Activated B cell treated with CpG ODN at 0.5 μM for 24 hours (primary cell): ENCODE measurements around the gene CDK5RAP3. TPM values are rescaled to one million over a fixed set of nuclear protein-coding genes. Genes with fewer than 3 reads are reported as not detected.

Experiments used
- ATAC-seq: fragments of 200-7000 bp; cut with Tn5 transposase; one replicate; pipeline ENCODE4 v1.10.0; 2021; ENCODE audit warnings: low read depth, mild to moderate bottlenecking, moderate library complexity
- CTCF ChIA-PET: fragments of 350-600 bp; sonication (Branson Sonifier 250); formaldehyde crosslinking; loops from one replicate; lab custom pipeline; 2021; ENCODE audit warnings: antibody characterized with exemption; lab: Charles Lee
- POLR2A ChIA-PET: fragments of 350-600 bp; sonication (Branson Sonifier 250); formaldehyde crosslinking; loops from one replicate; lab custom pipeline; 2021; ENCODE audit warnings: antibody characterized with exemption; lab: Charles Lee
- DNase-seq: peaks from one replicate; pipeline ENCODE4 v3.0.0; 2022
- H3K27ac Mint-ChIP-seq: one replicate; pipeline ENCODE4 v1.8.0; 2020; ENCODE audit warnings: mixed read lengths
- H3K27me3 Mint-ChIP-seq: one replicate; pipeline ENCODE4 v1.8.0; 2021; ENCODE audit warnings: mixed read lengths
- H3K36me3 Mint-ChIP-seq: one replicate; pipeline ENCODE4 v1.8.0; 2021; ENCODE audit warnings: low read depth, mixed read lengths
- H3K4me1 Mint-ChIP-seq: one replicate; pipeline ENCODE4 v1.8.0; 2021; ENCODE audit warnings: mixed read lengths
- H3K4me3 Mint-ChIP-seq: one replicate; pipeline ENCODE4 v1.8.0; 2020; ENCODE audit warnings: mild to moderate bottlenecking, mixed read lengths
- H3K9me3 Mint-ChIP-seq: one replicate; pipeline ENCODE4 v1.8.0; 2020; ENCODE audit warnings: mixed read lengths
- CTCF ChIP-seq: fragments of 200-600 bp; IDR thresholded peaks from one replicate; pipeline ENCODE4 v1.8.0; 2022; ENCODE audit warnings: antibody characterized with exemption, mild to moderate bottlenecking
- intact Hi-C: fragments of 100-400 bp; cut with micrococcal nuclease; formaldehyde crosslinking; loops from one replicate; pipeline ENCODE4 v1.15.1; 2024
- total RNA-seq: library from RNA; stranded (reverse); gene quantifications from 2 replicates; pipeline ENCODE4 v1.2.3, GENCODE V29; 2022

The CDK5RAP3 gene
- total RNA-seq, 1 donor from 2014 or later = 286 TPM

- H3K27me3 Mint-ChIP-seq = no peaks in the 10 kb centered on the region
- peak overlapping the region; percentile 97 for H3K4me3 Mint-ChIP-seq
- H3K27ac Mint-ChIP-seq = peak overlapping the region; percentile 91
- intact Hi-C loops = loop anchor here (1.0 to 2.0 kb wide), 6 partner anchors 21 to 139 kb away; partner anchors contain the start of genes LRRC46, MRPL10, PNPO and SCRN2
- peaks cover 30% of the 10 kb centered on the region for H3K4me1 Mint-ChIP-seq
- ChIA-PET POLR2A (interaction anchor here (0.6 to 3.8 kb wide), 20 partner anchors 9 to 1819 kb away, joined by 3 to 51 read pairs (median 4); partner anchors contain the start of genes KAT7, KPNB1, LRRC46 and MRPL10), CTCF (interaction anchor here (0.8 to 4.2 kb wide), 16 partner anchors 8 to 129 kb away, joined by 3 to 60 read pairs (median 4); partner anchors contain the start of genes PNPO, SCRN2 and SP2)
- H3K9me3 Mint-ChIP-seq = no peaks in the 10 kb centered on the region
- no peak for DNase-seq
- no peak for ATAC-seq
- no peak for TF ChIP-seq CTCF
- H3K36me3 Mint-ChIP-seq = peaks cover 21% of the 10 kb centered on the region
These were observed 786 bp upstream of the CDK5RAP3 start for GRCh38 chr17:47969930-47970724.

GRCh38 chr17:47973541-47973940 lies 2.6 kb downstream of the CDK5RAP3 start:
- DNase-seq (no peak), ATAC-seq (no peak)
- no peak for TF ChIP-seq CTCF
- no peaks in the 10 kb centered on the region for H3K27me3 Mint-ChIP-seq
- ChIA-PET CTCF (no interaction called here), POLR2A (no interaction called here)
- peaks cover 30% of the 10 kb centered on the region for H3K4me1 Mint-ChIP-seq
- H3K27ac Mint-ChIP-seq = no peak overlapping the region
- no peak overlapping the region for H3K4me3 Mint-ChIP-seq
- intact Hi-C loops = no loop called here
- H3K9me3 Mint-ChIP-seq = no peaks in the 10 kb centered on the region
- peaks cover 49% of the 10 kb centered on the region for H3K36me3 Mint-ChIP-seq

GRCh38 chr17:47975189-47975822 lies 4.4 kb downstream of the CDK5RAP3 start:
- peaks cover 25% of the 10 kb centered on the region for H3K4me1 Mint-ChIP-seq
- no peak overlapping the region for H3K4me3 Mint-ChIP-seq
- no peak overlapping the region for H3K27ac Mint-ChIP-seq
- peaks cover 66% of the 10 kb centered on the region for H3K36me3 Mint-ChIP-seq
- DNase-seq = no peak
- no peak for TF ChIP-seq CTCF
- POLR2A ChIA-PET = no interaction called here
- H3K27me3 Mint-ChIP-seq = no peaks in the 10 kb centered on the region
- intact Hi-C loops = no loop called here
- no peaks in the 10 kb centered on the region for H3K9me3 Mint-ChIP-seq
- CTCF ChIA-PET = no interaction called here
- no peak for ATAC-seq

GRCh38 chr17:47975823-47976205 lies 4.9 kb downstream of the CDK5RAP3 start:
- H3K27me3 Mint-ChIP-seq = no peaks in the 10 kb centered on the region
- no peak overlapping the region for H3K4me3 Mint-ChIP-seq
- ChIA-PET POLR2A (interaction anchor here (0.6 kb wide), 1 partner anchor 144 kb away, joined by 3 read pairs; the partner anchor contains the start of genes LRRC46 and MRPL10), CTCF (interaction anchor here (1.0 kb wide), 1 partner anchor 42 kb away, joined by 3 read pairs; no protein-coding TSS in a partner anchor)
- DNase-seq = no peak
- peaks cover 21% of the 10 kb centered on the region for H3K4me1 Mint-ChIP-seq
- intact Hi-C loops = no loop called here
- no peak for TF ChIP-seq CTCF
- ATAC-seq = no peak
- H3K36me3 Mint-ChIP-seq = peaks cover 71% of the 10 kb centered on the region
- no peaks in the 10 kb centered on the region for H3K9me3 Mint-ChIP-seq
- H3K27ac Mint-ChIP-seq = no peak overlapping the region
